ENCODE measurements around the gene PROSER3. TPM values are rescaled to one million over a fixed set of nuclear protein-coding genes. Genes with fewer than 3 reads are reported as not detected.

PROSER3 gene
- total and polyA plus RNA-seq, 9 of the 15 experiments (the other 6 are each of a cell fraction or from before 2014, with no cell fraction given): 1.0 to 39.5 (median 5.1) TPM

DNA sequence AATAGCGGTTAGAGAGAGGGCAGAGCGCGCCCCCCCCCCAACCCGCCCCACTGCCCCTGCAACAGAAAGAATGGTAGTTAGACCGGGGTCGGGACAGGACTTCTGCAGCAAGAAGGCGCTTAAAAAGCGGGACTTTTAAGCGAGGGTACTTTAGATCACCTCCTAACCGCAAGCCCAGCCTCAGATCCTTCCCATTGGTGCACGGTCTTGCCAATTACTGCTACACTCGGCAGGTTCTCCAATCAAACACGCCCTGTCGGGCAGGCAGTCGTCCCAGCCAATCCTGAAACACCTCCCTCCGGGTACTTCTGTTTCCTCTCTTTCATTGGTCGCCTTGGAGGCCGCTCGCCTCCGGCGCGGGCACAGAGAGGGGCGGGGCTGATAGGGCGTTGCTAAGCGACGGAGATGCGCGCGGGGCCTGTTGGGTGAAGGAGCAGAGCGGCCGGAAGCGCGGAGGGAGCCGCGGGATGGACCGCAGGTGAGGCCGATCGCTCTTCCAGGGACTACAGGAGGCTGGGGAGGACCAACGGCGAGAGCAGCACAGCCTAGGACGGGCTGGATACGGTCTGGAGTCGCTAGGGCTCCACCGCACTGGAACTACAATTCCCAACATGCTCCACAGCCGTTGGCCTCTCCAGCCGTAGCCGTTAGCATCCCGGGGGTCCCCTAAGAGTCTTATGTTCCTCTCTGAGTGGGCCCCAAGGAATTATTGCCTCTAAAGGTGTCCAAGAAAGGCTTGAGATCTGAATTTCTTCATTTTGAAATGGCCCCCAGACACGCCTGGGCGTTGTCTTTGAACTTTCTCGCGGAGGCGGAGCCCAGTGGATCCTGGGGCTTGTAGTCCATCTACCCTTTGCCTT is at the start of gene PROSER3 (continued):
- peak; percentile 88 for TF ChIP-seq GABPA (tag; conservative IDR thresholded peaks at IDR 0.05; ENCODE audit: low read depth)
- peak; percentile 100 for TF ChIP-seq NEUROD1 (IDR thresholded peaks at IDR 0.05; ENCODE audit: borderline replicate concordance, low read depth, low read length, partially characterized antibody)
- no peak for TF ChIP-seq ZNF354B (CRISPR knock-in tag; IDR thresholded peaks at IDR 0.05)
- peak; percentile 22; the same call in 1 of the 2 replicates for TF ChIP-seq NKRF (IDR thresholded peaks at IDR 0.05; ENCODE audit: borderline replicate concordance)
- peak; percentile 79; the same call in 1 of the 2 replicates for TF ChIP-seq FOXP1 (CRISPR knock-in tag; IDR thresholded peaks at IDR 0.05)
- TF ChIP-seq HCFC1 (IDR thresholded peaks at IDR 0.05; ENCODE audit: low read depth, low read length): peak; percentile 88
- TF ChIP-seq, protein P1, sequence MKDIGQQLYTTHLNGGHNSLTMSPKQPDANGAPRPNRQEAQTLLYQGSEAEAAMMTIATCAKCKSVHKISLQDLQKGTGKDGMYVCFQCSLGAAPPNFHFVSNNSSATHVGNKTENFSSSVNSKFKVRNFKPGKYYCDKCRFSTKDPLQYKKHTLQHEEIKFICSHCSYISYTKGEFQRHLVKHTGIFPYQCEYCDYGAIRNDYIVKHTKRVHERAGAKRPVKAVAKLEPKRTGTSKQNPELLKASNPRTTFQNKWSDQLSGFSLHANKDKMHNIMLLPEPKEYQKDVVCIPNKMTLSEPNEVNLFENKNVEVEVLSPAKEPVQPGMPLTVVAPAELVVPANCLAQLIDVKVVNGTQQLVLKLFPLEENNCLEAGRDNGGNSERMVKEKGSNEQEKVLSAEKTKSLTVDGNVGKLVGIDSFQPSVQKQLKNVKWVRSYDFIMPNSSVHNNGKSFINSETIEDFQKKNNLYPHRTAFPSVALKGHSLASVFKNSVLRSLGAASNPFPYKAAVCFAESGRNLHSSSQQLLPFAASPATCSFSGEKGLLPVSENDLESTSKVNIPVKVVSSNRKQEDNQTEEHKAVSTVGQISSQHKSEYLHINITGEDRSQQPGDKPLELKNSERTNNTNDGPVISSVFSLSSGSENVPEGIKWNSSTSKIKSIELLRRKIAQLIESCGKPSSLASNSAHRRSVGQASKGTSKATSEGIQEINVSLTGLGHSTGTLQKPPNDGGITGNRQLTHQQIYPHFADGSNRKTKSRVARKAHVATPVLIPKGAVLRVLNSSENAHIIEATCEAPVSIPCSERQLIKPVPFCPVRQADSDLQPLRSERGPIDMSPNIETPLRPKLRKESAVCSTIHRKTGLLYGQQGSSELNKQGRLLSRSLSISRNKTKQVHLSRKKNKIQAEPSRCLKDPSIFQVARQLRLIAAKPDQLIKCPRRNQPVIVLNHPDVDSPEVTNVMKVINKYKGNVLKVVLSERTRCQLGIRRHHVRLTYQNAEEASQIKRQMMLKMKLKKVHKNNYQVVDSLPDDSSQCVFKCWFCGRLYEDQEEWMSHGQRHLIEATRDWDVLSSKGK (CRISPR knock-in tag; IDR thresholded peaks at IDR 0.05): no peak
- TF ChIP-seq SAP30 (IDR thresholded peaks at IDR 0.05; ENCODE audit: borderline replicate concordance, insufficient read depth, low read depth, low read length, poor library complexity, severe bottlenecking): peak; percentile 76
- peak; percentile 100 for TF ChIP-seq PKNOX1 (IDR thresholded peaks at IDR 0.05)
- peak; percentile 30; the same call in 1 of the 2 replicates for TF ChIP-seq ZBTB12 (CRISPR knock-in tag; IDR thresholded peaks at IDR 0.05)
- no peak for TF ChIP-seq SETDB1 (IDR thresholded peaks at IDR 0.05; ENCODE audit: low read length)
- TF ChIP-seq ZNF12 (CRISPR knock-in tag; IDR thresholded peaks at IDR 0.05): peak; percentile 33; the same call in 1 of the 2 replicates
- peak; percentile 60 to 99 for TF ChIP-seq AFF1 (IDR thresholded peaks at IDR 0.05; ENCODE audit: low read depth in 1 of 2, partially characterized antibody in 2 of 2)

All from K562 (cell line).